Astrocyte of the cerebellum (primary cell): ENCODE data around the gene PPP1R12A.

Experiments
- DNase-seq: peaks from one replicate; pipeline ENCODE4 v3.0.0-alpha.2; 2011; ENCODE audit warnings: low read depth
- H3K4me3 ChIP-seq: 2 replicates; pipeline ENCODE4 v1.5.1; 2011; ENCODE audit warnings: mild to moderate bottlenecking, low read depth, low read length, moderate library complexity
- CTCF ChIP-seq: IDR thresholded peaks from 2 replicates; pipeline ENCODE4 v1.5.1; 2012; ENCODE audit warnings: low read length, low read depth, moderate library complexity, mild to moderate bottlenecking; ENCODE audit errors: missing control alignments
- in situ Hi-C: cut with HindIII; loops from 2 replicates; pipeline ENCODE4 v1.10.0; 2017; ENCODE audit warnings: low sequenced_read_pairs

The PPP1R12A gene

DNA sequence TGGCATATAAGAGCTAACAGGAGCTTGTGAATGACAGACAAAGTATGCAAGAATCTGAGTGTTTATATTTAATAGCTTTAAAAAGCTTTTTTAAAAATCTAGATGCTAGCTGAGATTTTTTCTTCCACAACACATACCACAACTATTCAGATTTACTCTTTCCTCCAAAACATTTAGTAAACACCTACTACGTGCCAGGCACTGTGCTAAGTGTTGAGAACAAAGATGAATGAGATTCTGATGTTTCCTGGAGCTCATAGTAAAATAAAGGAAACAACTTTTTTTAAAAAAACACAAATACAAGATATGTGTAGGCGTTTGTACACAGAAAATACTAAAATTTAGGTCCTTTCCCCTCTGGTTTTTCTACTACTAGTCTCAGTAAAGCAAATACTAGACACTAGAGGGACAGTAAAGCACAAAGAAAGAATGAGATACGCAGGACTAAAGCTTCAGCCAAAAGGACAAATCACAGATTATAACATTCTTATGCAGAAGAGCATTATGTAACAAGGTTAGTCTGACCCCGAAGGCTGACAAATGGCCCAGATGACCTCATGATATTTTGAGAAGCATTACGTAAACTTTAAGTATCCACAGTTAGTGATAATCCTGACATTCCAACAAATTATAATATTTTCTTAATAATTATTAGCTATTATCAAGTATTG is 165.6 kb downstream of the PPP1R12A start:
- no peak for TF ChIP-seq CTCF
- in situ Hi-C loops = no loop called here
- no peak for DNase-seq
- no peak overlapping the region for H3K4me3 ChIP-seq

DNA sequence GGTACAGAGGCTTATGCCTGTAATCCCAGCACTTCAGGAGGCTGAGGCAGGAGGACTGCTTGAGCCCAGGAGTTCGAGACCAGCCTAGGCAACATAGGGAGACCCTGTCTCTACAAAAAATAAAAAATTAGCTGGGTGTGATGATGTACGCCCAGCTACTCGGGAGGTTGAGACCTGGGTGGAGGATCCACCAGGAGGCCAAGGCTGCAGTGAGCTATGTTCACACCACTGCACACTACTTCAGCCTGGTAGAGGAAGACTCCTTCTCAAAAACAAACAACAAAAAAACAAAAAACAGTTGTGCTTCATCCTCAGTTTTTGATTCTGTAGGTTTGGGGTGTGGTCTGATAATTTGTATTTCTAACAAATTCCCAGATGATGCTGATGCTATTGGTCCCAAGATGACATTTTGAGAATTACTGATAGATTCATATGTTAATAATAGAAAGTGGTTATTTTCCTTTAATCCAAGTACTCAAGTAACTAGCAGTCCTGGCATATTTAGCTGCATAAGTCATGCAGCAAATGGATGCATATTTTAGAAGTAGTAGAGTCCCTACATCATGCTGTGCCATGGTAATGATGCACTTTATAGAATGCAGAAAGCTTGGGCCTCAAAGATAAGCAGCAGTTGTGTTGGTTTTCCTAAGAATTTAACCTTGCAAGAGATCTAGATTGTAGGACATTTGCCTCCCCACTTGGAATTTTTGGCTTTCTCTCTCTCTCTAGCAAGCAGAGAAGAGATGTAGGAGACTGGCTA is 168.0 kb downstream of the PPP1R12A start:
- in situ Hi-C loops = no loop called here
- no peak for DNase-seq
- no peak for TF ChIP-seq CTCF
- H3K4me3 ChIP-seq = no peak overlapping the region

DNA sequence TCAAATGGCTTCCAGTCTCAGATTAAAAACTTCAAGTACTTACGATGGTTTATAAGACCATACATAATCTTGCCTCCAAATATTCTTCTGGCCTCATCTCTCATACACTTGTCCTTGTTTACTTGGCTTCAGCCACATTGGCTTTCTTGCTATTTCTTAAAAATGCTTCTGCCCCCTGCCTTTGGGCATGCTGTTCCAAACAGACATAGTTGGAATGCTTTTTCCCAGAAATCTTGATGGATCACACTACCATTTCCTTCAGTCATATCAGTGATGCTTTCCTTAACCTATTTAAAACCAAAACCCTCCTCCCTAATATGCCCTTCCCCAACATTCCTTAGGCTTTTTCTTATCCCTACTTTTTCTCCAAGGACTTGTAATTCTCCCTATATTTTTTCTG is 169.7 kb downstream of the PPP1R12A start:
- DNase-seq = no peak
- no peak overlapping the region for H3K4me3 ChIP-seq
- TF ChIP-seq CTCF = no peak
- in situ Hi-C loops = no loop called here

GRCh38 chr12:79764641-79765040 is 170.3 kb downstream of the PPP1R12A start:
- no peak overlapping the region for H3K4me3 ChIP-seq
- DNase-seq = no peak
- TF ChIP-seq CTCF = no peak
- in situ Hi-C loops = no loop called here

- no peak for TF ChIP-seq CTCF
- in situ Hi-C loops = no loop called here
- H3K4me3 ChIP-seq = no peak overlapping the region
- DNase-seq = no peak
Observed at GRCh38 chr12:79763766-79764452, 171.0 kb downstream of the PPP1R12A start.

DNA sequence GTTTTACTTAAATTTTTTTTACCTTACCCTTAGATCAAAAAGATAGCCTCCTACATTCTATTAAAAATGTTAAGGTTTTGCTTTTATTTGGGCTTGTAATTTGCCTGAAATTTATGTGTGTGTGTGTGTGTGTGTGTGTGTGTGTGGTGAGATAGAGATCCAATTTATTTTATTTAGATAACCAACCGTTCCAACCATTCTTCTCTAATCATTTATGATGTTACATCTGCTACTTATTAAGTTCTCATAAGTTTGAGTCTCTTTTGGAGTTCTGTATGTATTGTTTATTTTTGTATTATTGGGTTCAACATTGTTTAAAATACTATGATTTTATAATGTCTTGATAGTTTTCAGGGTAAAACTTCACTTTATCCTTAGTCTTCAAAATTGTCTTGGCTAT is 173.6 kb downstream of the PPP1R12A start:
- DNase-seq = no peak
- no peak overlapping the region for H3K4me3 ChIP-seq
- in situ Hi-C loops = no loop called here
- no peak for TF ChIP-seq CTCF
